Adrenal gland (tissue), 12 donors: Measurements from ENCODE around the gene NUP88. TPM values are rescaled to one million over a fixed set of nuclear protein-coding genes. Genes with fewer than 3 reads are reported as not detected.

Experiments used
- DNase-seq, 7 donors: peaks; one replicate each; pipeline ENCODE4 v3.0.0-alpha.2; 2019 to 2020
- H3K27ac ChIP-seq, 5 donors: fragments of 200-600 bp; sonication (generic) in 4 of 5; 1 replicate in 3 of 5; 2 replicates in 2 of 5; pipeline versions ENCODE4 v1.5.1 to v1.8.0; 2016 to 2020; ENCODE audit warnings: mild to moderate bottlenecking in 1 of 5
- H3K27me3 ChIP-seq: fragments of 200-600 bp; 2 replicates; pipeline ENCODE4 v1.8.0; 2021
- H3K36me3 ChIP-seq, 2 donors: fragments of 200-600 bp; replicated peaks in 1 of 2; 1 replicate in 1 of 2; 2 replicates in 1 of 2; pipeline versions ENCODE4 v1.5.1 to v1.8.0; 2018 to 2022
- H3K4me1 ChIP-seq, 2 donors: fragments of 200-600 bp; replicated peaks in 1 of 2; 1 replicate in 1 of 2; 2 replicates in 1 of 2; pipeline versions ENCODE4 v1.5.1 to v1.8.0; 2018 to 2021
- H3K4me3 ChIP-seq, 4 donors: fragments of 200-600 bp; sonication (generic) in 3 of 4; one replicate each; pipeline ENCODE4 v1.5.1; 2016 to 2018
- H3K9me3 ChIP-seq, 3 donors: fragments of 200-600 bp; sonication (generic) in 1 of 3; replicated peaks in 1 of 3; 1 replicate in 2 of 3; 2 replicates in 1 of 3; pipeline versions ENCODE4 v1.5.1 to v1.8.0; 2016 to 2021
- CTCF ChIP-seq, 6 experiments: fragments of 450-650 bp in 4 of 6; fragments of 200-600 bp in 2 of 6; sonication (generic) in 1 of 6; IDR thresholded peaks; 1 replicate in 5 of 6; 2 replicates in 1 of 6; pipeline versions ENCODE4 v1.5.1 to v1.8.0; 2016 to 2021; ENCODE audit warnings: antibody characterized with exemption in 6 of 6, mild to moderate bottlenecking in 2 of 6, moderate library complexity in 1 of 6
- POLR2A ChIP-seq, 2 donors: fragments of 450-650 bp; IDR thresholded peaks; one replicate each; pipeline ENCODE4 v1.6.1; 2017; ENCODE audit warnings: antibody characterized with exemption in 2 of 2, mild to moderate bottlenecking in 2 of 2, moderate library complexity in 1 of 2
- WGBS, 4 donors: extraction: QIAGEN DNeasy Blood & Tissue Kit in 2 of 4; methylation state at CpG; one replicate each; pipeline versions ENCODE4 v1.1.5 to v1.1.7; 2013 to 2017; 5-methylcytosine and 5-hydroxymethylcytosine counted together
- intact Hi-C, 2 donors: fragments of 100-400 bp; cut with DNase I; formaldehyde crosslinking; loops; one replicate each; pipeline versions ENCODE4 v1.14.1 to v1.15.0; 2022 to 2023
- polyA plus RNA-seq, 3 donors: library from polyadenylated mRNA; stranded (reverse); fragments of 200-250 nt in 2 of 3; fragments of 350-450 nt in 1 of 3; fragmentation: Illumina TruSeq in 1 of 3; extraction: RNeasy Lipid Tissue Mini Kit (QIAGEN cat#74804) in 1 of 3; gene quantifications; one replicate each; pipeline ENCODE4 v1.2.3, GENCODE V29; 2013 to 2014
- total RNA-seq, 9 donors: library from RNA; depleted of rRNA in 4 of 9; stranded (reverse); fragments of >200 nt in 4 of 9; fragments of 120-200 nt in 1 of 9; fragmentation: NEBNext Ultra II Directional in 1 of 9; extraction: Animal tissue kit (Norgen Biotek cat#: 25700) in 1 of 9; gene quantifications; one replicate each; pipeline versions ENCODE4 v1.1.0 to v1.2.4, GENCODE V29; 2013 to 2023
- donor health status: healthy with polysubstance abuse.
- donor health status: Bipolar disorder and iron deficiency.
- donor health status: DM: yes; HTN: yes; CAD: no.
- donor health status: DM: no; HTN: no; CAD: no.
- donor health status: DM: no; HTN: no; CAD: no.
- donor health status: DM: yes; HTN: yes; CAD: no.

NUP88 gene
- total and polyA plus RNA-seq, 12 donors, result 30.8 to 137 (median 62.5) TPM

- DNase-seq, result no peak
- H3K4me3 ChIP-seq, result no peak overlapping the region
- H3K27ac ChIP-seq, result no peak overlapping the region
- no peaks in the 10 kb centered on the region for H3K27me3 ChIP-seq
- WGBS, 4 donors, result 92 to 96% (median 95%) methylated on average over 7 of the region's 7 CpGs
- H3K9me3 ChIP-seq, result no peaks in the 10 kb centered on the region
- intact Hi-C loops, result no loop called here
- H3K36me3 ChIP-seq, result peaks cover 0 to 76% of the 10 kb centered on the region in 2 donors
- TF ChIP-seq POLR2A (IDR thresholded peaks at IDR 0.05) (no peak), CTCF (IDR thresholded peaks at IDR 0.05) (no peak)
- peaks cover 3 to 11% of the 10 kb centered on the region in 2 donors for H3K4me1 ChIP-seq
Measured at GRCh38 chr17:5410594-5411272, 8.7 kb downstream of the NUP88 start.

- intact Hi-C loops, result no loop called here
- Histone ChIP-seq H3K9me3 (no peaks in the 10 kb centered on the region), H3K27ac (no peak overlapping the region), H3K4me1 (no peaks in the 10 kb centered on the region), H3K4me3 (no peak overlapping the region), H3K36me3 (peaks cover 0 to 88% of the 10 kb centered on the region in 2 donors), H3K27me3 (no peaks in the 10 kb centered on the region)
- no peak for TF ChIP-seq CTCF (IDR thresholded peaks at IDR 0.05)
- TF ChIP-seq POLR2A (IDR thresholded peaks at IDR 0.05), result no peak
- 82 to 85% (median 82%) methylated on average over 5 of the region's 5 CpGs for WGBS, 4 donors
- no peak for DNase-seq
Measured at GRCh38 chr17:5408186-5408585, 11.3 kb downstream of the NUP88 start.

- intact Hi-C loops, result no loop called here
- TF ChIP-seq CTCF (IDR thresholded peaks at IDR 0.05) (no peak), POLR2A (IDR thresholded peaks at IDR 0.05) (no peak)
- H3K36me3 ChIP-seq, result peaks cover 0 to 95% of the 10 kb centered on the region in 2 donors
- no peak overlapping the region for H3K27ac ChIP-seq
- DNase-seq, result no peak
- no peaks in the 10 kb centered on the region for H3K9me3 ChIP-seq
- H3K4me3 ChIP-seq, result no peak overlapping the region
- 87 to 92% (median 87%) methylated on average over 4 of the region's 4 CpGs for WGBS, 4 donors
- no peaks in the 10 kb centered on the region for H3K27me3 ChIP-seq
- H3K4me1 ChIP-seq, result no peaks in the 10 kb centered on the region
Measured at GRCh38 chr17:5405400-5405799, 14.1 kb downstream of the NUP88 start.

GRCh38 chr17:5399767-5400166, 19.7 kb downstream of the NUP88 start:
- DNase-seq, result no peak
- no peaks in the 10 kb centered on the region for H3K27me3 ChIP-seq
- H3K9me3 ChIP-seq, result no peaks in the 10 kb centered on the region
- no peak overlapping the region for H3K4me3 ChIP-seq
- H3K4me1 ChIP-seq, result no peaks in the 10 kb centered on the region
- intact Hi-C loops, result no loop called here
- TF ChIP-seq POLR2A (IDR thresholded peaks at IDR 0.05), result no peak
- no peak for TF ChIP-seq CTCF (IDR thresholded peaks at IDR 0.05)
- peaks cover 0 to 97% of the 10 kb centered on the region in 2 donors for H3K36me3 ChIP-seq
- 82 to 89% (median 85%) methylated on average over 6 of the region's 6 CpGs for WGBS, 4 donors
- H3K27ac ChIP-seq, result no peak overlapping the region
